ENCODE data around the gene THEMIS.

GRCh38 chr6:127897484-127897883, 3.4 kb downstream of the THEMIS start:
- TF ChIP-seq EZH2phosphoT487 (IDR thresholded peaks at IDR 0.05), result no peak
- TF ChIP-seq CTCF (IDR thresholded peaks at IDR 0.05), result no peak
- no peak for TF ChIP-seq EZH2 (IDR thresholded peaks at IDR 0.05)
